CD4-positive, CD25-positive, alpha-beta regulatory T cell (primary cell): ENCODE measurements around the gene PPP1R13B. TPM values are rescaled to one million over a fixed set of nuclear protein-coding genes. Genes with fewer than 3 reads are reported as not detected.
"Not testable (repeated sequence)": the region's sequence is repeated elsewhere in the genome, so short reads cannot be mapped to it uniquely, and the experiment has no call there.

ENCODE experiments used
- ATAC-seq, 2 donors: fragments of 150-1000 bp; cut with Tn5 transposase; one replicate each; pipeline ENCODE4 v1.10.0; 2021; ENCODE audit warnings: low read depth in 2 of 2, moderate number of reproducible peaks in 2 of 2, moderate library complexity in 1 of 2
- DNase-seq, 3 donors: peaks; one replicate each; pipeline versions ENCODE4 v3.0.0 to v3.0.0-alpha.2; 2012 to 2022; ENCODE audit warnings: mixed read lengths in 1 of 3
- H3K27ac ChIP-seq: one replicate; pipeline ENCODE4 v1.7.0; 2013; ENCODE audit warnings: mild to moderate bottlenecking, low read length; ENCODE audit not compliant: insufficient read depth, poor library complexity, severe bottlenecking
- H3K27me3 ChIP-seq: one replicate; pipeline ENCODE4 v1.7.0; 2013; ENCODE audit warnings: low read length; ENCODE audit not compliant: control insufficient read depth, insufficient read depth
- H3K36me3 ChIP-seq: one replicate; pipeline ENCODE4 v1.7.0; 2013; ENCODE audit warnings: mild to moderate bottlenecking, low read length, moderate library complexity; ENCODE audit not compliant: control insufficient read depth, insufficient read depth
- H3K4me1 ChIP-seq: 2 replicates; pipeline ENCODE4 v1.7.0; 2013; ENCODE audit warnings: mild to moderate bottlenecking, low read length; ENCODE audit not compliant: insufficient read depth, control insufficient read depth, poor library complexity, severe bottlenecking
- H3K4me3 ChIP-seq: one replicate; pipeline ENCODE4 v1.7.0; 2013; ENCODE audit warnings: low read depth, mild to moderate bottlenecking, low read length, moderate library complexity
- H3K9me3 ChIP-seq, 2 experiments: 1 replicate in 1 of 2; 2 replicates in 1 of 2; pipeline ENCODE4 v1.7.0; 2013; ENCODE audit warnings: low read length in 2 of 2, mild to moderate bottlenecking in 1 of 2, moderate library complexity in 1 of 2; ENCODE audit not compliant: control insufficient read depth in 2 of 2
- H3K27ac Mint-ChIP-seq, 3 donors: one replicate each; pipeline ENCODE4 v1.8.0; 2020 to 2022; ENCODE audit warnings: mild to moderate bottlenecking in 3 of 3, mixed read lengths in 3 of 3, moderate library complexity in 2 of 3
- H3K27me3 Mint-ChIP-seq: one replicate; pipeline ENCODE4 v1.8.0; 2022; ENCODE audit warnings: mild to moderate bottlenecking, mixed read lengths
- H3K36me3 Mint-ChIP-seq: one replicate; pipeline ENCODE4 v1.8.0; 2020; ENCODE audit warnings: mixed read lengths
- H3K4me1 Mint-ChIP-seq, 4 donors: one replicate each; pipeline ENCODE4 v1.8.0; 2020 to 2022; ENCODE audit warnings: mixed read lengths in 4 of 4, mild to moderate bottlenecking in 1 of 4
- H3K4me3 Mint-ChIP-seq, 4 donors: one replicate each; pipeline ENCODE4 v1.8.0; 2020 to 2022; ENCODE audit warnings: mild to moderate bottlenecking in 4 of 4, mixed read lengths in 4 of 4, moderate library complexity in 3 of 4
- H3K9me3 Mint-ChIP-seq, 7 donors: one replicate each; pipeline ENCODE4 v1.8.0; 2020 to 2022; ENCODE audit warnings: mixed read lengths in 7 of 7, mild to moderate bottlenecking in 3 of 7, moderate library complexity in 2 of 7
- polyA plus RNA-seq, 4 donors: library from polyadenylated mRNA; unstranded; fragments of 300-500 nt; fragmentation: Illumina TruSeq; gene quantifications; one replicate each; pipeline ENCODE4 v1.2.3, GENCODE V29; 2021
- total RNA-seq: library from RNA; stranded (reverse); gene quantifications from one replicate; pipeline ENCODE4 v1.2.3, GENCODE V29; 2022

PPP1R13B gene
- total and polyA plus RNA-seq, 5 donors from 2014 or later: 1.5 to 21.5 (median 3.0) TPM

- H3K27ac ChIP-seq: no peak overlapping the region
- no peak overlapping the region for H3K27ac Mint-ChIP-seq
- DNase-seq (no peak), ATAC-seq (no peak)
- no peak overlapping the region for H3K4me3 ChIP-seq
- H3K9me3 ChIP-seq: no peaks in the 10 kb centered on the region
- H3K4me1 Mint-ChIP-seq: peaks cover 4 to 21% (median 8%) of the 10 kb centered on the region in 4 donors
- H3K27me3 Mint-ChIP-seq: no peaks in the 10 kb centered on the region
- H3K36me3 ChIP-seq: peaks cover 48% of the 10 kb centered on the region
- H3K9me3 Mint-ChIP-seq: no peaks in the 10 kb centered on the region
- H3K4me3 Mint-ChIP-seq: no peak overlapping the region
- H3K4me1 ChIP-seq: no peaks in the 10 kb centered on the region
- H3K36me3 Mint-ChIP-seq: peaks cover 18% of the 10 kb centered on the region
- H3K27me3 ChIP-seq: no peaks in the 10 kb centered on the region
These were observed 152.8 kb downstream of the PPP1R13B start for GRCh38 chr14:103694572-103695026.

GRCh38 chr14:103693515-103693914, 153.9 kb downstream of the PPP1R13B start:
- H3K9me3 Mint-ChIP-seq: no peaks in the 10 kb centered on the region
- no peak overlapping the region for H3K4me3 ChIP-seq
- ATAC-seq (no peak), DNase-seq (no peak)
- peaks cover 4 to 21% (median 11%) of the 10 kb centered on the region in 4 donors for H3K4me1 Mint-ChIP-seq
- H3K27ac ChIP-seq: no peak overlapping the region
- no peaks in the 10 kb centered on the region for H3K27me3 Mint-ChIP-seq
- peaks cover 23% of the 10 kb centered on the region for H3K36me3 Mint-ChIP-seq
- no peak overlapping the region for H3K4me3 Mint-ChIP-seq
- H3K27ac Mint-ChIP-seq: no peak overlapping the region
- no peaks in the 10 kb centered on the region for H3K9me3 ChIP-seq
- no peaks in the 10 kb centered on the region for H3K4me1 ChIP-seq
- no peaks in the 10 kb centered on the region for H3K27me3 ChIP-seq
- peaks cover 59% of the 10 kb centered on the region for H3K36me3 ChIP-seq

GRCh38 chr14:103692871-103693270, 154.5 kb downstream of the PPP1R13B start:
- H3K27me3 Mint-ChIP-seq: no peaks in the 10 kb centered on the region
- DNase-seq (no peak), ATAC-seq (no peak)
- H3K4me3 ChIP-seq: no peak overlapping the region
- H3K4me1 Mint-ChIP-seq: peaks cover 4 to 21% (median 11%) of the 10 kb centered on the region in 4 donors
- H3K36me3 ChIP-seq: peaks cover 64% of the 10 kb centered on the region
- H3K27ac Mint-ChIP-seq: no peak overlapping the region
- H3K27me3 ChIP-seq: no peaks in the 10 kb centered on the region
- no peaks in the 10 kb centered on the region for H3K9me3 ChIP-seq
- peaks cover 23% of the 10 kb centered on the region for H3K36me3 Mint-ChIP-seq
- H3K4me3 Mint-ChIP-seq: no peak overlapping the region
- H3K9me3 Mint-ChIP-seq: no peaks in the 10 kb centered on the region
- no peak overlapping the region for H3K27ac ChIP-seq
- no peaks in the 10 kb centered on the region for H3K4me1 ChIP-seq

- Mint-ChIP-seq H3K27ac (no peak overlapping the region), H3K9me3 (no peaks in the 10 kb centered on the region), H3K4me1 (peaks cover 0 to 18% (median 11%) of the 10 kb centered on the region in 4 donors), H3K36me3 (peaks cover 21% of the 10 kb centered on the region), H3K27me3 (no peaks in the 10 kb centered on the region), H3K4me3 (no peak overlapping the region)
- no peak overlapping the region for H3K27ac ChIP-seq
- ATAC-seq (no peak), DNase-seq (no peak)
- H3K36me3 ChIP-seq: peaks cover 68% of the 10 kb centered on the region
- H3K4me1 ChIP-seq: no peaks in the 10 kb centered on the region
- H3K27me3 ChIP-seq: no peaks in the 10 kb centered on the region
- H3K9me3 ChIP-seq: no peaks in the 10 kb centered on the region
- no peak overlapping the region for H3K4me3 ChIP-seq
These were observed 155.2 kb downstream of the PPP1R13B start for GRCh38 chr14:103692159-103692558.

GRCh38 chr14:103691655-103692054, 155.7 kb downstream of the PPP1R13B start:
- not testable (repeated sequence) for H3K9me3 Mint-ChIP-seq, DNase-seq, ATAC-seq, H3K4me3 Mint-ChIP-seq, H3K27me3 Mint-ChIP-seq, H3K4me1 ChIP-seq, H3K27ac ChIP-seq, H3K9me3 ChIP-seq, H3K4me3 ChIP-seq, H3K27me3 ChIP-seq
- peaks cover 19% of the 10 kb centered on the region for H3K36me3 Mint-ChIP-seq
- H3K36me3 ChIP-seq: peaks cover 71% of the 10 kb centered on the region
- H3K4me1 Mint-ChIP-seq: peaks cover 0 to 15% (median 11%) of the 10 kb centered on the region in 4 donors
- peak overlapping the region in 1 of 3 donors; percentile 29 for H3K27ac Mint-ChIP-seq

GRCh38 chr14:103690332-103690731, 157.0 kb downstream of the PPP1R13B start:
- Histone ChIP-seq H3K9me3 (no peaks in the 10 kb centered on the region), H3K27me3 (no peaks in the 10 kb centered on the region), H3K27ac (no peak overlapping the region), H3K4me1 (no peaks in the 10 kb centered on the region), H3K4me3 (no peak overlapping the region), H3K36me3 (peaks cover 80% of the 10 kb centered on the region)
- Mint-ChIP-seq H3K27me3 (no peaks in the 10 kb centered on the region), H3K36me3 (peaks cover 25% of the 10 kb centered on the region), H3K4me3 (no peak overlapping the region), H3K9me3 (no peaks in the 10 kb centered on the region), H3K27ac (peak overlapping the region; percentile 5 to 72 (median 49)), H3K4me1 (peaks cover 0 to 4% (median 4%) of the 10 kb centered on the region in 4 donors)
- ATAC-seq: no peak
- DNase-seq: no peak

GRCh38 chr14:103688906-103689902, 158.2 kb downstream of the PPP1R13B start:
- H3K36me3 Mint-ChIP-seq: peaks cover 24% of the 10 kb centered on the region
- ATAC-seq (no peak), DNase-seq (no peak)
- peaks cover 0 to 4% (median 3%) of the 10 kb centered on the region in 4 donors for H3K4me1 Mint-ChIP-seq
- Histone ChIP-seq H3K4me1 (no peaks in the 10 kb centered on the region), H3K36me3 (peaks cover 84% of the 10 kb centered on the region), H3K9me3 (no peaks in the 10 kb centered on the region), H3K27me3 (no peaks in the 10 kb centered on the region), H3K27ac (no peak overlapping the region), H3K4me3 (no peak overlapping the region)
- no peaks in the 10 kb centered on the region for H3K27me3 Mint-ChIP-seq
- no peaks in the 10 kb centered on the region for H3K9me3 Mint-ChIP-seq
- no peak overlapping the region for H3K4me3 Mint-ChIP-seq
- H3K27ac Mint-ChIP-seq: peak overlapping the region in 2 of 3 donors; percentile 41 to 65
